NCI-H510A (cell line): ENCODE measurements around the gene MEGF11.

Experiments
- DNase-seq: peaks from one replicate; lab custom pipeline; 2025; lab: John Stamatoyannopoulos, UW

MEGF11 gene

GRCh38 chr15:66057089-66057488, 196.5 kb downstream of the MEGF11 start:
- DNase-seq, result no peak

GRCh38 chr15:66053991-66054390, 199.6 kb downstream of the MEGF11 start:
- no peak for DNase-seq

- DNase-seq, result no peak
Measured at GRCh38 chr15:66051833-66052232, 201.7 kb downstream of the MEGF11 start.

- DNase-seq, result no peak
Measured at GRCh38 chr15:66050264-66050663, 203.3 kb downstream of the MEGF11 start.

- DNase-seq, result no peak
Measured at GRCh38 chr15:66049353-66049752, 204.2 kb downstream of the MEGF11 start.

GRCh38 chr15:66047321-66048024, 206.1 kb downstream of the MEGF11 start:
- DNase-seq, result no peak

GRCh38 chr15:66046751-66047150, 206.8 kb downstream of the MEGF11 start:
- no peak for DNase-seq

GRCh38 chr15:66046326-66046725, 207.2 kb downstream of the MEGF11 start:
- no peak for DNase-seq

GRCh38 chr15:66045542-66045941, 208.0 kb downstream of the MEGF11 start:
- DNase-seq, result no peak

- DNase-seq, result no peak
Measured at GRCh38 chr15:66044837-66045236, 208.7 kb downstream of the MEGF11 start.

- no peak for DNase-seq
Measured at GRCh38 chr15:66043264-66043663, 210.3 kb downstream of the MEGF11 start.

- no peak for DNase-seq
Measured at GRCh38 chr15:66042624-66043023, 210.9 kb downstream of the MEGF11 start.

GRCh38 chr15:66041276-66041675, 212.3 kb downstream of the MEGF11 start:
- DNase-seq, result no peak

- no peak for DNase-seq
Measured at GRCh38 chr15:66040211-66040892, 213.2 kb downstream of the MEGF11 start.

GRCh38 chr15:66039117-66039871, 214.3 kb downstream of the MEGF11 start:
- no peak for DNase-seq

- DNase-seq, result no peak
Measured at GRCh38 chr15:66038387-66039116, 215.0 kb downstream of the MEGF11 start.

- DNase-seq, result no peak
Measured at GRCh38 chr15:66036859-66037258, 216.7 kb downstream of the MEGF11 start.

GRCh38 chr15:66035901-66036300, 217.6 kb downstream of the MEGF11 start:
- no peak for DNase-seq

GRCh38 chr15:66033143-66033542, 220.4 kb downstream of the MEGF11 start:
- DNase-seq, result no peak

GRCh38 chr15:66032006-66032405, 221.5 kb downstream of the MEGF11 start:
- DNase-seq, result no peak

GRCh38 chr15:66030650-66031049, 222.9 kb downstream of the MEGF11 start:
- no peak for DNase-seq

GRCh38 chr15:66029650-66030049, 223.9 kb downstream of the MEGF11 start:
- DNase-seq, result no peak
